Measurements from ENCODE around the gene SP3. TPM values are rescaled to one million over a fixed set of nuclear protein-coding genes. Genes with fewer than 3 reads are reported as not detected.
A peak's percentile ranks its signal among the peaks of the same experiment; 100 is the strongest.

SP3 gene
- total and polyA plus RNA-seq, 9 of the 15 experiments (the other 6 are each of a cell fraction or from before 2014, with no cell fraction given): 12.0 to 106 (median 74.9) TPM

- TF ChIP-seq BRD9 (IDR thresholded peaks at IDR 0.05; ENCODE audit: low read depth, partially characterized antibody): peak; percentile 61
- no peak for TF ChIP-seq RBFOX2 (IDR thresholded peaks at IDR 0.05; ENCODE audit: low read depth, low read length)
- 0 out of 2 replicates have a peak, but pooled peaks have one; percentile 26 for TF ChIP-seq BRD4 (IDR thresholded peaks at IDR 0.05)
- TF ChIP-seq, protein P1, sequence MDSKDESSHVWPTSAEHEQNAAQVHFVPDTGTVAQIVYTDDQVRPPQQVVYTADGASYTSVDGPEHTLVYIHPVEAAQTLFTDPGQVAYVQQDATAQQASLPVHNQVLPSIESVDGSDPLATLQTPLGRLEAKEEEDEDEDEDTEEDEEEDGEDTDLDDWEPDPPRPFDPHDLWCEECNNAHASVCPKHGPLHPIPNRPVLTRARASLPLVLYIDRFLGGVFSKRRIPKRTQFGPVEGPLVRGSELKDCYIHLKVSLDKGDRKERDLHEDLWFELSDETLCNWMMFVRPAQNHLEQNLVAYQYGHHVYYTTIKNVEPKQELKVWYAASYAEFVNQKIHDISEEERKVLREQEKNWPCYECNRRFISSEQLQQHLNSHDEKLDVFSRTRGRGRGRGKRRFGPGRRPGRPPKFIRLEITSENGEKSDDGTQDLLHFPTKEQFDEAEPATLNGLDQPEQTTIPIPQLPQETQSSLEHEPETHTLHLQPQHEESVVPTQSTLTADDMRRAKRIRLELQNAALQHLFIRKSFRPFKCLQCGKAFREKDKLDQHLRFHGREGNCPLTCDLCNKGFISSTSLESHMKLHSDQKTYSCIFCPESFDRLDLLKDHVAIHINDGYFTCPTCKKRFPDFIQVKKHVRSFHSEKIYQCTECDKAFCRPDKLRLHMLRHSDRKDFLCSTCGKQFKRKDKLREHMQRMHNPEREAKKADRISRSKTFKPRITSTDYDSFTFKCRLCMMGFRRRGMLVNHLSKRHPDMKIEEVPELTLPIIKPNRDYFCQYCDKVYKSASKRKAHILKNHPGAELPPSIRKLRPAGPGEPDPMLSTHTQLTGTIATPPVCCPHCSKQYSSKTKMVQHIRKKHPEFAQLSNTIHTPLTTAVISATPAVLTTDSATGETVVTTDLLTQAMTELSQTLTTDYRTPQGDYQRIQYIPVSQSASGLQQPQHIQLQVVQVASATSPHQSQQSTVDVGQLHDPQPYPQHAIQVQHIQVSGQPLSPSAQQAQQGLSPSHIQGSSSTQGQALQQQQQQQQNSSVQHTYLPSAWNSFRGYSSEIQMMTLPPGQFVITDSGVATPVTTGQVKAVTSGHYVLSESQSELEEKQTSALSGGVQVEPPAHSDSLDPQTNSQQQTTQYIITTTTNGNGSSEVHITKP (IDR thresholded peaks at IDR 0.05; ENCODE audit: partially characterized antibody): peak; percentile 93
Measured at GRCh38 chr2:173962583-173963110, 2.5 kb downstream of the SP3 start (continued).

DNA sequence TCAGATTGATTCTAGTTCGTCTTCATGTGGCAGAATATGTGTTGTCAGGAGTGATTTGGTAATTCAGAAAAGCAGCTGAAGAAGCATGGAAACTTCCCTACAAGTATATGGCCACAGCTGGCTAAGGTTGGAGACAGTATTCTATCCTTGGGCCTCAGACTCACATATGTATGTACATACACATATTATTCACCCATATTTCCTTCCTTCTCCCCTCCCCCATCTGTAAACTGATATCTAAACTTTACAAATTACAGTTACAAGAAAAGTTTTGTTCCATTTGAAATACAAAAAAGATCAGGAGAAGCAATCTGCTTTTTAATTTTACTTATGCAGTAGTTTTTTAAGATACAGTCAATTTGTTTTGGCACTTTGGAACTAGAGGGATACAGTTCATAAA is 3.1 kb downstream of the SP3 start:
- H3K9me1 ChIP-seq (ENCODE audit: control insufficient read depth, insufficient read depth, low read length): no peaks in the 10 kb centered on the region
- ATAC-seq: no peak
- WGBS (ENCODE audit: insufficient coverage, low coverage, missing lambda C conversion rate): 4% methylated on average over 1 of the region's 1 CpG
- H3K36me3 ChIP-seq (ENCODE audit: control insufficient read depth, insufficient read depth, low read length): peaks cover 30% of the 10 kb centered on the region
- H3K4me1 ChIP-seq (replicated peaks in 1 of 2; ENCODE audit: control insufficient read depth in 2 of 2, insufficient read depth in 2 of 2, low read length in 2 of 2): peaks cover 10 to 16% of the 10 kb centered on the region in 2 experiments
- peak overlapping the region; percentile 76 for H3K4me2 ChIP-seq (ENCODE audit: insufficient read depth, low read length)
- H3K27me3 ChIP-seq (ENCODE audit: control insufficient read depth in 2 of 2, insufficient read depth in 2 of 2, low read length in 2 of 2): no peaks in the 10 kb centered on the region
- ChIA-PET POLR2A (interaction anchor here (1.0 to 1.7 kb wide), 3 partner anchors 9 to 16 kb away, joined by 3 to 4 read pairs (median 3); no protein-coding TSS in a partner anchor), CTCF (ENCODE audit: low intra/inter-chr PET ratio) (no interaction called here)
- peaks cover 84% of the 10 kb centered on the region for H3K79me2 ChIP-seq (ENCODE audit: control insufficient read depth, insufficient read depth, low read length)
- peak; percentile 44 for FAIRE-seq
- peak overlapping the region; percentile 97 for H3K4me3 ChIP-seq
- intact Hi-C loops (cut with micrococcal nuclease) (loop anchor here (5.0 to 10.0 kb wide), 3 partner anchors 75 to 373 kb away; partner anchors contain the start of genes OLA1 and SP9), in situ Hi-C loops (cut with MboI) (no loop called here)
- no peaks in the 10 kb centered on the region; the same call in 1 of the 2 replicates for H4K20me1 ChIP-seq (replicated peaks; ENCODE audit: control insufficient read depth, insufficient read depth, low read length)
- H2AFZ ChIP-seq (ENCODE audit: low read depth, low read length): no peak overlapping the region
- peak overlapping the region; percentile 96; the same call in 2 of the 3 replicates for H3K27ac ChIP-seq (ENCODE audit: extremely low read depth, low read depth, low read length)
- peaks cover 5% of the 10 kb centered on the region; the same call in 1 of the 2 replicates for H3K9me3 ChIP-seq (replicated peaks; ENCODE audit: control insufficient read depth, insufficient read depth, low read depth, low read length)
- peak in 1 of 4 experiments; percentile 47 for DNase-seq (ENCODE audit: extremely low read depth in 1 of 4, low spot score in 3 of 4)
- BruUV-seq (replicated peaks): no TSS peak
- peak overlapping the region in 1 of 2 experiments; percentile 79; a peak in 3 of 4 replicates for H3K9ac ChIP-seq (ENCODE audit: insufficient read depth in 1 of 2, low read depth in 2 of 2, low read length in 2 of 2)
- TF ChIP-seq NFYB (IDR thresholded peaks at IDR 0.05; ENCODE audit: extremely low read depth, insufficient read length): no peak
- 0 out of 4 replicates have a peak, but pooled peaks of 1 of the 2 experiments have one; percentile 21 for TF ChIP-seq ZNF639 (CRISPR knock-in tag; conservative IDR thresholded peaks at IDR 0.05 in 1 of 2, IDR thresholded peaks at IDR 0.05 in 1 of 2)
- no peak for TF ChIP-seq ZNF146 (CRISPR knock-in tag; IDR thresholded peaks at IDR 0.05; ENCODE audit: unreplicated experiment)
- no peak for TF ChIP-seq NELFE (IDR thresholded peaks at IDR 0.05; ENCODE audit: insufficient read depth, insufficient read length)
- no peak for TF ChIP-seq MYNN (IDR thresholded peaks at IDR 0.05)
- no peak for TF ChIP-seq MYNN (CRISPR knock-in tag; IDR thresholded peaks at IDR 0.05)
- TF ChIP-seq FOXA3 (CRISPR knock-in tag; conservative IDR thresholded peaks at IDR 0.05 in 1 of 2, IDR thresholded peaks at IDR 0.05 in 1 of 2): 0 out of 4 replicates have a peak, but pooled peaks of 1 of the 2 experiments have one; percentile 4
- no peak for TF ChIP-seq ZNF644 (tag; IDR thresholded peaks at IDR 0.05; ENCODE audit: low read depth)
- peak; percentile 7; the same call in 1 of the 2 replicates for TF ChIP-seq NCOR1 (IDR thresholded peaks at IDR 0.05)
- TF ChIP-seq LEF1 (IDR thresholded peaks at IDR 0.05): 0 out of 2 replicates have a peak, but pooled peaks have one; percentile 12
- TF ChIP-seq ADNP (tag; IDR thresholded peaks at IDR 0.05): no peak
- TF ChIP-seq KDM1A (IDR thresholded peaks at IDR 0.05): 0 out of 4 replicates have a peak, but pooled peaks of 1 of the 2 experiments have one; percentile 12

Measured in K562 (cell line).